H1 (cell line): Measurements from ENCODE around the gene IVNS1ABP. TPM values are rescaled to one million over a fixed set of nuclear protein-coding genes. Genes with fewer than 3 reads are reported as not detected.
"Not testable (repeated sequence)": the region's sequence is repeated elsewhere in the genome, so short reads cannot be mapped to it uniquely, and the experiment has no call there.

Experiments used
- CTCF ChIA-PET: fragments of 300-600 bp; sonication (Branson Sonifier 250); formaldehyde crosslinking; loops from one replicate; lab custom pipeline; 2021; ENCODE audit not compliant: partially characterized antibody; lab: Charles Lee
- POLR2A ChIA-PET: fragments of 300-600 bp; sonication (Branson Sonifier 250); formaldehyde crosslinking; loops from one replicate; lab custom pipeline; 2021; ENCODE audit warnings: inconsistent platforms; ENCODE audit not compliant: partially characterized antibody; lab: Charles Lee
- DNase-seq, 2 experiments: peaks; one replicate each; pipeline versions ENCODE4 v3.0.0 to v3.0.0-alpha.2; 2010 to 2022; ENCODE audit warnings: low spot score in 2 of 2, low read depth in 1 of 2, mixed read lengths in 1 of 2
- FAIRE-seq: peaks from 2 replicates; lab custom pipeline; 2011; peaks lifted over from hg19 to GRCh38; lab: Jason Lieb, UNC
- H2AFZ ChIP-seq: 2 replicates; pipeline ENCODE4 v1.8.1; 2012; ENCODE audit warnings: low read length, inconsistent platforms
- H2AK5ac ChIP-seq: 2 replicates; pipeline ENCODE4 v1.6.1; 2013; ENCODE audit warnings: low read depth, low read length
- H2BK120ac ChIP-seq: replicated peaks from 2 replicates; pipeline ENCODE3; 2013; ENCODE audit warnings: low read depth, low read length, inconsistent platforms
- H2BK12ac ChIP-seq: 2 replicates; pipeline ENCODE4 v1.6.1; 2013; ENCODE audit warnings: low read depth, low read length
- H2BK15ac ChIP-seq: 2 replicates; pipeline ENCODE4 v1.6.1; 2013; ENCODE audit warnings: low read length
- H2BK20ac ChIP-seq: 2 replicates; pipeline ENCODE4 v1.6.1; 2013; ENCODE audit warnings: low read length
- H2BK5ac ChIP-seq: 2 replicates; pipeline ENCODE4 v1.6.1; 2013; ENCODE audit warnings: low read depth, low read length
- H3K14ac ChIP-seq: 2 replicates; pipeline ENCODE4 v1.6.1; 2013; ENCODE audit warnings: inconsistent platforms; ENCODE audit not compliant: insufficient read length
- H3K18ac ChIP-seq: 2 replicates; pipeline ENCODE4 v1.6.1; 2013; ENCODE audit warnings: low read length; ENCODE audit errors: extremely low read depth
- H3K23ac ChIP-seq: 2 replicates; pipeline ENCODE4 v1.6.1; 2013; ENCODE audit warnings: inconsistent platforms; ENCODE audit not compliant: insufficient read length
- H3K23me2 ChIP-seq: 2 replicates; pipeline ENCODE4 v1.6.1; 2013; ENCODE audit warnings: low read depth, low read length
- H3K27ac ChIP-seq: 2 replicates; pipeline ENCODE4 v1.6.1; 2011; ENCODE audit warnings: low read depth, low read length, inconsistent platforms
- H3K27me3 ChIP-seq, 4 experiments: replicated peaks in 1 of 4; 1 replicate in 1 of 4; 2 replicates in 3 of 4; pipeline versions ENCODE4 v1.6.1 to v1.8.1; 2011 to 2013; ENCODE audit warnings: low read length in 3 of 4, mild to moderate bottlenecking in 3 of 4, inconsistent platforms in 2 of 4, mixed read lengths in 2 of 4, moderate library complexity in 1 of 4; ENCODE audit not compliant: control insufficient read depth in 3 of 4, insufficient read depth in 3 of 4; ENCODE audit errors: extremely low read depth in 1 of 4
- H3K36me3 ChIP-seq, 4 experiments: 2 replicates each; pipeline versions ENCODE4 v1.6.1 to v1.8.1; 2011 to 2013; ENCODE audit warnings: mild to moderate bottlenecking in 4 of 4, low read length in 3 of 4, moderate library complexity in 2 of 4, control low read depth in 1 of 4, inconsistent platforms in 1 of 4; ENCODE audit not compliant: insufficient read depth in 4 of 4, control insufficient read depth in 2 of 4
- H3K4ac ChIP-seq: replicated peaks from 2 replicates; pipeline ENCODE3; 2013; ENCODE audit warnings: low read length, low read depth, mixed read lengths, inconsistent platforms; ENCODE audit not compliant: insufficient read length
- H3K4me1 ChIP-seq, 4 experiments: replicated peaks in 1 of 4; 1 replicate in 1 of 4; 2 replicates in 3 of 4; pipeline versions ENCODE4 v1.6.1 to v1.8.1; 2011 to 2013; ENCODE audit warnings: low read length in 3 of 4, inconsistent platforms in 2 of 4, mixed read lengths in 1 of 4; ENCODE audit not compliant: insufficient read depth in 4 of 4, control insufficient read depth in 3 of 4
- H3K4me2 ChIP-seq, 2 experiments: 2 replicates each; pipeline versions ENCODE4 v1.6.1 to v1.8.1; 2011 to 2013; ENCODE audit warnings: low read depth in 2 of 2, low read length in 2 of 2, control low read depth in 1 of 2, inconsistent platforms in 1 of 2, mild to moderate bottlenecking in 1 of 2; ENCODE audit not compliant: insufficient read depth in 1 of 2
- H3K4me3 ChIP-seq, 4 experiments: fragments of 200-600, 300-600 bp in 1 of 4; sonication (generic), shearing (Covaris generic), sonication (Bioruptor Twin) in 1 of 4; 2 replicates each; pipeline versions ENCODE4 v1.5.1 to v1.8.1; 2011 to 2016; ENCODE audit warnings: low read length in 4 of 4, low read depth in 3 of 4, control low read depth in 2 of 4, inconsistent platforms in 2 of 4, mild to moderate bottlenecking in 2 of 4, mixed read lengths in 1 of 4, moderate library complexity in 1 of 4; ENCODE audit not compliant: insufficient read depth in 2 of 4; ENCODE audit errors: extremely low read depth in 1 of 4
- H3K56ac ChIP-seq: replicated peaks from 2 replicates; pipeline ENCODE3; 2013; ENCODE audit warnings: low read depth, mild to moderate bottlenecking, mixed read lengths, low read length, inconsistent platforms; ENCODE audit not compliant: insufficient read length
- H3K79me1 ChIP-seq: 2 replicates; pipeline ENCODE4 v1.6.1; 2013; ENCODE audit warnings: low read depth, low read length, control low read depth
- H3K79me2 ChIP-seq, 2 experiments: 2 replicates each; pipeline versions ENCODE4 v1.6.1 to v1.8.1; 2012 to 2013; ENCODE audit warnings: low read length in 2 of 2, mild to moderate bottlenecking in 2 of 2, inconsistent platforms in 1 of 2; ENCODE audit not compliant: insufficient read depth in 2 of 2, control insufficient read depth in 1 of 2
- H3K9ac ChIP-seq, 4 experiments: replicated peaks in 1 of 4; 1 replicate in 1 of 4; 2 replicates in 3 of 4; pipeline versions ENCODE4 v1.6.1 to v1.8.1; 2011 to 2013; ENCODE audit warnings: low read depth in 3 of 4, low read length in 3 of 4, control low read depth in 2 of 4, mild to moderate bottlenecking in 2 of 4, moderate library complexity in 2 of 4, inconsistent platforms in 1 of 4; ENCODE audit errors: extremely low read depth in 1 of 4
- H3K9me3 ChIP-seq, 2 experiments: 2 replicates each; pipeline versions ENCODE4 v1.6.1 to v1.8.1; 2012 to 2013; ENCODE audit warnings: mild to moderate bottlenecking in 2 of 2, moderate library complexity in 2 of 2, control low read depth in 1 of 2, inconsistent platforms in 1 of 2, low read depth in 1 of 2, low read length in 1 of 2, mixed read lengths in 1 of 2; ENCODE audit not compliant: insufficient read depth in 2 of 2
- H4K20me1 ChIP-seq, 2 experiments: replicated peaks in 1 of 2; 2 replicates each; pipeline versions ENCODE3 to v1.8.1; 2011 to 2013; ENCODE audit warnings: inconsistent platforms in 2 of 2, low read length in 2 of 2, mild to moderate bottlenecking in 1 of 2; ENCODE audit not compliant: insufficient read depth in 2 of 2, control insufficient read depth in 1 of 2
- H4K5ac ChIP-seq: 2 replicates; pipeline ENCODE4 v1.6.1; 2013; ENCODE audit warnings: low read length, low read depth, mixed read lengths, inconsistent platforms; ENCODE audit not compliant: insufficient read length
- H4K8ac ChIP-seq: 2 replicates; pipeline ENCODE4 v1.8.0; 2013; ENCODE audit warnings: mild to moderate bottlenecking, moderate library complexity, low read length, inconsistent platforms; ENCODE audit not compliant: insufficient read depth; ENCODE audit errors: extremely low read depth
- H4K91ac ChIP-seq: replicated peaks from 2 replicates; pipeline ENCODE3; 2013; ENCODE audit warnings: low read length, mixed read lengths, inconsistent platforms; ENCODE audit not compliant: insufficient read length
- YY1 ChIP-seq: IDR thresholded peaks from 2 replicates; pipeline ENCODE4 v1.6.1; 2011; ENCODE audit warnings: low read depth, mild to moderate bottlenecking, low read length
- WGBS, 2 experiments: shearing (Covaris generic) in 1 of 2; methylation state at CpG; one replicate each; pipeline versions ENCODE4 v1.1.6 to v1.1.7; 2013 to 2015; ENCODE audit warnings: low lambda C conversion rate in 2 of 2, mixed read lengths in 2 of 2, inconsistent platforms in 1 of 2, low coverage in 1 of 2, missing lambda C conversion rate in 1 of 2; ENCODE audit not compliant: insufficient replicate concordance in 2 of 2, insufficient coverage in 1 of 2, insufficient read length in 1 of 2; ENCODE audit errors: extremely low coverage in 1 of 2, missing lambda C conversion rate in 1 of 2; 5-methylcytosine and 5-hydroxymethylcytosine counted together
- polyA plus RNA-seq, 7 experiments: library from polyadenylated mRNA; depleted of rRNA in 3 of 7; stranded (reverse) in 5 of 7; unstranded in 2 of 7; fragments of >200 nt in 5 of 7; fragments of 200-250 nt in 2 of 7; gene quantifications; 1 replicate in 5 of 7; 2 replicates in 1 of 7; 4 replicates in 1 of 7; pipeline versions ENCODE4 v1.2.1 to v1.2.3, GENCODE V29; 2011 to 2013; ENCODE audit warnings: missing spikeins in 2 of 7, mixed read lengths in 2 of 7
- total RNA-seq: library from RNA; stranded (reverse); fragmentation: NEBNext Ultra II Directional; extraction: Animal tissue kit (Norgen Biotek cat#: 25700); gene quantifications from 2 replicates; pipeline ENCODE4 v1.2.1, GENCODE V29; 2021

Gene IVNS1ABP
- total and polyA plus RNA-seq, 2 of the 8 experiments (the other 6 are each of a cell fraction or from before 2014, with no cell fraction given), result 65.9 to 189 TPM

DNA sequence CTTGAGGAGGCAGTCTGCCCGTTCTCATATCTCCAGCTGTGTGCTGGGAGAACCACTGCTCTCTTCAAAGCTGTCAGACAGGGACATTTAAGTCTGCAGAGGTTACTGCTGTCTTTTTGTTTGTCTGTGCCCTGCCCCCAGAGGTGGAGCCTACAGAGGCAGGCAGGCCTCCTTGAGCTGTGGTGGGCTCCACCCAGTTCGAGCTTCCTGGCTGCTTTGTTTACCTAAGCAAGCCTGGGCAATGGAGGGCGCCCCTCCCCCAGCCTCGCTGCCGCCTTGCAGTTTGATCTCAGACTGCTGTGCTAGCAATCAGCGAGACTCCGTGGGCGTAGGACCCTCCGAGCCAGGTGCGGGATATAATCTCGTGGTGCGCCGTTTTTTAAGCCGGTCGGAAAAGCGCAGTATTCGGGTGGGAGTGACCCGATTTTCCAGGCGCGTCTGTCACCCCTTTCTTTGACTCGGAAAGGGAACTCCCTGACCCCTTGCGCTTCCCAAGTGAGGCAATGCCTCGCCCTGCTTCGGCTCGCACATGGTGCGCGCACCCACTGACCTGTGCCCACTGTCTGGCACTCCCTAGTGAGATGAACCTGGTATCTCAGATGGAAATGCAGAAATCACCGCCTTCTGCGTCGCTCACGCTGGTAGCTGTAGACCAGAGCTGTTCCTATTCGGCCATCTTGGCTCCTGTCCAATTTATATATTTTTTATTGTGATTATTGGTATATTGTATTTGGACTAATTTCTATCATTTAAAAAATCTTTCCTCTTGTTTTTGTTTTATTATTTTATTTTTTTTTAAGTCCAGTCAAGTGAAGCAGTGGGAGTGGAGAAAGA lies 59.7 kb downstream of the IVNS1ABP start:
- WGBS, 2 experiments, result 95% methylated on average over 15 of the region's 32 CpGs; no CpG with 5 or more reads in 1 of the 2 experiments
- H3K23ac ChIP-seq, H2AK5ac ChIP-seq, H2BK120ac ChIP-seq, DNase-seq, H2BK15ac ChIP-seq, H4K8ac ChIP-seq, H3K9ac ChIP-seq, H3K27me3 ChIP-seq, H3K4me1 ChIP-seq, H4K20me1 ChIP-seq, H3K23me2 ChIP-seq, H3K79me2 ChIP-seq, H3K36me3 ChIP-seq, H4K5ac ChIP-seq, H3K14ac ChIP-seq, H3K4me3 ChIP-seq, H3K27ac ChIP-seq, H4K91ac ChIP-seq, H2BK20ac ChIP-seq, H3K56ac ChIP-seq, H3K79me1 ChIP-seq, H3K9me3 ChIP-seq, H2BK12ac ChIP-seq, H3K18ac ChIP-seq, H3K4ac ChIP-seq, FAIRE-seq, H2AFZ ChIP-seq, H2BK5ac ChIP-seq, H3K4me2 ChIP-seq: not testable (repeated sequence)
- ChIA-PET CTCF (interaction anchor here (1.3 kb wide), 2 partner anchors 10 to 11 kb away, joined by 3 read pairs; no protein-coding TSS in a partner anchor), POLR2A (interaction anchor here (0.6 to 1.2 kb wide), 5 partner anchors 8 to 60 kb away, joined by 3 to 5 read pairs (median 3); no protein-coding TSS in a partner anchor)
- TF ChIP-seq YY1, result 0 out of 2 replicates have a peak, but pooled peaks have one; percentile 27
